Sigmoid colon (tissue), 7 donors: ENCODE data around the gene C19orf47. TPM values are rescaled to one million over a fixed set of nuclear protein-coding genes. Genes with fewer than 3 reads are reported as not detected.

ENCODE experiments used
- DNase-seq: peaks from one replicate; pipeline ENCODE4 v3.0.0-alpha.2; 2019
- H3K27ac ChIP-seq, 4 donors: fragments of 200-600 bp; sonication (generic); one replicate each; pipeline ENCODE4 v1.5.1; 2016 to 2019; ENCODE audit warnings: mild to moderate bottlenecking in 1 of 4
- H3K27me3 ChIP-seq, 3 donors: fragments of 200-600 bp; sonication (generic); one replicate each; pipeline ENCODE4 v1.5.1; 2019; ENCODE audit warnings: mild to moderate bottlenecking in 1 of 3
- H3K36me3 ChIP-seq, 4 donors: fragments of 200-600 bp; sonication (generic); one replicate each; pipeline ENCODE4 v1.5.1; 2016 to 2019
- H3K4me1 ChIP-seq, 4 donors: fragments of 200-600 bp; sonication (generic); one replicate each; pipeline ENCODE4 v1.5.1; 2017 to 2019
- H3K4me3 ChIP-seq, 4 donors: fragments of 200-600 bp; sonication (generic); one replicate each; pipeline ENCODE4 v1.5.1; 2017 to 2019; ENCODE audit warnings: mild to moderate bottlenecking in 2 of 4, moderate library complexity in 1 of 4
- H3K9me3 ChIP-seq, 4 donors: fragments of 200-600 bp in 3 of 4; sonication (generic) in 3 of 4; one replicate each; pipeline versions ENCODE4 v1.5.1 to v1.6.1; 2013 to 2019
- CTCF ChIP-seq, 4 experiments: fragments of 450-650 bp in 3 of 4; fragments of 200-600 bp in 1 of 4; IDR thresholded peaks; one replicate each; pipeline ENCODE4 v1.5.1; 2016 to 2019; ENCODE audit warnings: antibody characterized with exemption in 4 of 4, mild to moderate bottlenecking in 3 of 4, moderate library complexity in 2 of 4
- EP300 ChIP-seq, 4 donors: sonication (generic); formaldehyde crosslinking; IDR thresholded peaks; one replicate each; pipeline ENCODE4 v1.6.1; 2017; ENCODE audit warnings: antibody characterized with exemption in 4 of 4
- POLR2A ChIP-seq, 2 donors: fragments of 450-650 bp; IDR thresholded peaks; one replicate each; pipeline ENCODE4 v1.6.1; 2016; ENCODE audit warnings: antibody characterized with exemption in 2 of 2, mild to moderate bottlenecking in 2 of 2, moderate library complexity in 2 of 2
- POLR2AphosphoS5 ChIP-seq, 4 donors: sonication (generic); formaldehyde crosslinking; IDR thresholded peaks; one replicate each; pipeline ENCODE4 v1.6.1; 2017; ENCODE audit warnings: antibody characterized with exemption in 4 of 4
- WGBS, 2 donors: extraction: QIAGEN DNeasy Blood & Tissue Kit; methylation state at CpG; one replicate each; pipeline ENCODE4 v1.1.7; 2013; 5-methylcytosine and 5-hydroxymethylcytosine counted together
- intact Hi-C: fragments of 100-400 bp; cut with DNase I; formaldehyde crosslinking; loops from one replicate; pipeline ENCODE4 v1.15.1; 2023
- polyA plus RNA-seq, 3 donors: library from polyadenylated mRNA; stranded (reverse); fragments of 200-250 nt; gene quantifications; one replicate each; pipeline ENCODE4 v1.2.3, GENCODE V29; 2013
- total RNA-seq, 4 donors: library from RNA; depleted of rRNA; stranded (reverse); fragments of >200 nt; gene quantifications; one replicate each; pipeline ENCODE4 v1.1.0, GENCODE V29; 2016
- donor health status: healthy with polysubstance abuse.
- donor health status: Bipolar disorder and iron deficiency.
- donor health status: healthy.

The C19orf47 gene
- total and polyA plus RNA-seq, 7 donors = 7.9 to 16.7 (median 10.5) TPM

- TF ChIP-seq POLR2AphosphoS5 (IDR thresholded peaks at IDR 0.05) (no peak), CTCF (IDR thresholded peaks at IDR 0.05) (no peak), POLR2A (IDR thresholded peaks at IDR 0.05) (no peak), EP300 (IDR thresholded peaks at IDR 0.05) (no peak)
- DNase-seq = no peak
- H3K27ac ChIP-seq = no peak overlapping the region
- H3K27me3 ChIP-seq = no peaks in the 10 kb centered on the region
- intact Hi-C loops = loop anchor here (5.0 kb wide), 1 partner anchor 37 kb away; no protein-coding TSS in a partner anchor
- peaks cover 4 to 34% (median 10%) of the 10 kb centered on the region in 4 donors for H3K36me3 ChIP-seq
- peak overlapping the region in 2 of 4 donors; percentile 44 to 51 for H3K4me3 ChIP-seq
- H3K4me1 ChIP-seq = peaks cover 0 to 22% (median 18%) of the 10 kb centered on the region in 4 donors
- WGBS, 2 donors = 77 to 80% methylated on average over 3 of the region's 3 CpGs
- H3K9me3 ChIP-seq = no peaks in the 10 kb centered on the region
Observed at GRCh38 chr19:40365010-40365409, 16.8 kb upstream of the C19orf47 start.

- Histone ChIP-seq H3K36me3 (peaks cover 0 to 25% (median 6%) of the 10 kb centered on the region in 4 donors), H3K27ac (no peak overlapping the region), H3K4me3 (no peak overlapping the region), H3K27me3 (no peaks in the 10 kb centered on the region), H3K9me3 (no peaks in the 10 kb centered on the region), H3K4me1 (peaks cover 0 to 22% (median 19%) of the 10 kb centered on the region in 4 donors)
- TF ChIP-seq EP300 (IDR thresholded peaks at IDR 0.05) = no peak
- TF ChIP-seq POLR2A (IDR thresholded peaks at IDR 0.05) = no peak
- TF ChIP-seq CTCF (IDR thresholded peaks at IDR 0.05) = no peak
- TF ChIP-seq POLR2AphosphoS5 (IDR thresholded peaks at IDR 0.05) = no peak
- WGBS, 2 donors = 70 to 87% methylated on average over 5 of the region's 5 CpGs
- no peak for DNase-seq
- intact Hi-C loops = no loop called here
Observed at GRCh38 chr19:40363069-40363468, 14.9 kb upstream of the C19orf47 start.

GRCh38 chr19:40362160-40362559, 14.0 kb upstream of the C19orf47 start:
- no peak for DNase-seq
- intact Hi-C loops = no loop called here
- Histone ChIP-seq H3K4me1 (peaks cover 0 to 25% (median 19%) of the 10 kb centered on the region in 4 donors), H3K36me3 (peaks cover 0 to 15% (median 3%) of the 10 kb centered on the region in 4 donors), H3K9me3 (no peaks in the 10 kb centered on the region), H3K27me3 (no peaks in the 10 kb centered on the region), H3K4me3 (no peak overlapping the region), H3K27ac (no peak overlapping the region)
- 79 to 86% methylated on average over 3 of the region's 3 CpGs for WGBS, 2 donors
- TF ChIP-seq POLR2AphosphoS5 (IDR thresholded peaks at IDR 0.05) (no peak), EP300 (IDR thresholded peaks at IDR 0.05) (no peak), POLR2A (IDR thresholded peaks at IDR 0.05) (no peak), CTCF (IDR thresholded peaks at IDR 0.05) (no peak)

- TF ChIP-seq POLR2A (IDR thresholded peaks at IDR 0.05) = no peak
- TF ChIP-seq CTCF (IDR thresholded peaks at IDR 0.05) = no peak
- no peak for TF ChIP-seq POLR2AphosphoS5 (IDR thresholded peaks at IDR 0.05)
- no peak for TF ChIP-seq EP300 (IDR thresholded peaks at IDR 0.05)
- no peak for DNase-seq
- Histone ChIP-seq H3K27ac (no peak overlapping the region), H3K27me3 (no peaks in the 10 kb centered on the region), H3K9me3 (no peaks in the 10 kb centered on the region), H3K36me3 (peaks cover 0 to 9% (median 0%) of the 10 kb centered on the region in 4 donors), H3K4me1 (peaks cover 0 to 12% (median 11%) of the 10 kb centered on the region in 4 donors), H3K4me3 (no peak overlapping the region)
- WGBS, 2 donors = 90 to 91% methylated on average over 12 of the region's 12 CpGs
- intact Hi-C loops = no loop called here
Observed at GRCh38 chr19:40360708-40361241, 12.6 kb upstream of the C19orf47 start.
